Cerebellar cortex (tissue), 1 donor: ENCODE data around the gene NINJ1.
A peak's percentile ranks its signal among the peaks of the same experiment; 100 is the strongest.
"Not testable (repeated sequence)": the region's sequence is repeated elsewhere in the genome, so short reads cannot be mapped to it uniquely, and the experiment has no call there.

Experiments
- DNase-seq: peaks from one replicate; pipeline ENCODE4 v3.0.0-alpha.2; 2015; ENCODE audit warnings: low spot score

NINJ1 gene

DNA sequence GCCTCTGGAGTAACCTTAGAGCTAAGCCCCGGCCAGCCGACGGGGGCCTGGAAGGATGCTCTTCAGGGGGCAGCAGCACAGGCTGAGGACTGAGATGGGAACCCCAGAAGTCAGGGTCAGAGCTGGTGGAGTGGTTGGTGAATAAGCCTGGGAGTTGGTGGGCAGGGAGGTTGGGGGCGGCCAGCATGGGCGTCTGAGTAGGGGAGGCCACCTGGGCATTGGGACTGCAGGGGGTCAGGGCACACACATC is 14.4 kb downstream of the NINJ1 start:
- no peak for DNase-seq

DNA sequence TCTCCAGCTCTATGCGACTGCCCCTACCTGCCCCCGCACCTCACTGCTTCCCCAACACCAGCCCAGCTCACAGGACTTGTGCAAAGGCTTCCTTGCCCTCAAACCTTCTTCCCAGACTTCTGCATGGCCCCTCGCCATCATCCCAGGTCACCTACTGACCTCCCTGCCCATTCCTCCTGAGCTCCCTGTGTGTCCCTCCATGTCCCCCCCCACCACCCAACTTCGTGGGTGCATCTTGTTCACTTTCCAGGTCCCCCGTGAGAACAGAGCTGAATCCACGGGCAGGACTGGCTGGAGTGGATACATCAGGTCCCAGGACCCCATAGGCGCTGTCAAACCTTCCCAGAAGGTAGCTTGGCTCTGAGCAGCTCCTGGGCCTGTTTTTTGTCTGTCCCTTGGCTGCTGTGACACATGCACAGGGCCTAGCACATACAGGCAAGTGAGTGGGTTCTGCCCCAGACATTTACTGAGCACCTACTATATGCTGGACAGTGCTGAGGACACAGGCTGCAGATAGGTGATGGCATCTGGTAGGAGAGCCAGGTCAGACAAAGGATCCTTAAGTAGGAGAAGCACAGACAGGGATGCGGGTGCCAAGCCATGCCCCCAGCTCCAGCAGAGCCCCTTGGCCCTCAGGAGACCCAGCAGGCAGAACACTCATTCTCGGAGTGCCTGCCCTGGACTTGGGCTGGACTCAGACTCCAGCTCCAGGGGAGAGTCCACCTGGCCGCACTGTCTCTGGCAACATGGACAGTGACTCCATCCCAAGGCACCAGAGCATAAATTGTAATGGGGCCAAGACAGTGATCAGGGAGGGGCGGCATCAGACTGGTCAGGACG is 15.0 kb downstream of the NINJ1 start:
- DNase-seq = peak; percentile 43

DNA sequence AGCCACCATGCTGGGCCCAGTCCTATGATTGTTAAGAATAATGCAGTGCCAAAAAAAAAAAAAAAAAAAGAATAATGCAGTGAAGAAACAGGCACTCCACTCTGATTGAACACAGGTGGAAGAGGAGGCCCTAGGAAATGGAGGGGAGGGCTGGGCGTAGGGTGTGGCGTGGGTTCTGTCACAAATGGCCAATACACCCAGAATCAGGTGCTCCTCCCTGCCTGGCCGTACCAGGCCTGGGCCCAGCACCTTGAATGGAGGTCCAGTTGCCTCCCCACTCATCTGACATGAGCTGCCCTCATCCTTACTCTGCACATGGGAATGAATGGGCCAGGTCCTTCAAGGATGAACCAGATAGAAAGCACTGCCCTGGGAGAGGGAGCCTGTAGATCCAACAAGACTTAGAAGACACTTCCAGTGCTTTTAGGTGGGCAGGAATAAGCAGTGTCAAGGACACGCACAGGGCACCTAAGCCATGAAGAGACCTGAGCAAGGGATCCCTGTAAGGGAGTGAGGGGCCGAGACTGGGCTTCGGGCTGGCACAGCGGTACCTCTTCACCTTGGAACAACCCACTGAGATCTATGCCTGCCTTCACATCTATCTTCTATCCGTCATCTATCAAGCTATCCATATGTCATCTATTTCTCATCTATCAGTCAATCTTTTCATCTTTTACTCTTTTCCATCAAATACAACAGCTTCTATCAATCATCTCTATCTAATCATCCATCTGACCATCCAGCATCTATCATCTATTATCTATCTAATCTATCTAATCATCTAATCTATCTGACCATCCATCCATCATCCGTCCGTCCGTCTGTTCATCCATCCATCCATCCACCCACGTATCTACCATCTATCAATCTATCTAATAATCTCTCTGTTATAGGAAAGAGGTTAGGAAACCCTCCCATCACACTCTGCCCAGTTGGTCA is 15.9 kb downstream of the NINJ1 start:
- DNase-seq = no peak

DNA sequence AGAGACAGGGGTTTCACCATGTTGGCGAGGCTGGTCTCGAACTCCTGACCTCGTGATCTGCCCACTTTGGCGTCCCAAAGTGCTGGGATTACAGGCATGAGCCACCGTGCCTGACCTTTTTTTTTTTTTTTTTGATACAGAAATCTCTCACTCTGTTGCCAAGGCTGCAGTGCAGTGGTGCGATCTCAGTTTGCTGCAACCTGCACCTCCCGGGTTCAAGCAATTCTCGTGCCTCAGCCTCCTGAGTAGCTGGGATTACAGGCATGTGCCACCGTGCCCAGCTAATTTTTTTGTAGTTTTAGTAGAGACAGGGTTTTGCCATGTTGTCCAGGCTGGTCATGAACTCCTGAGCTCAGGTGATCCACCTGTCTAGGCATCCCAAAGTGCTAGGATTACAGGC is 16.5 kb downstream of the NINJ1 start:
- DNase-seq = not testable (repeated sequence)

DNA sequence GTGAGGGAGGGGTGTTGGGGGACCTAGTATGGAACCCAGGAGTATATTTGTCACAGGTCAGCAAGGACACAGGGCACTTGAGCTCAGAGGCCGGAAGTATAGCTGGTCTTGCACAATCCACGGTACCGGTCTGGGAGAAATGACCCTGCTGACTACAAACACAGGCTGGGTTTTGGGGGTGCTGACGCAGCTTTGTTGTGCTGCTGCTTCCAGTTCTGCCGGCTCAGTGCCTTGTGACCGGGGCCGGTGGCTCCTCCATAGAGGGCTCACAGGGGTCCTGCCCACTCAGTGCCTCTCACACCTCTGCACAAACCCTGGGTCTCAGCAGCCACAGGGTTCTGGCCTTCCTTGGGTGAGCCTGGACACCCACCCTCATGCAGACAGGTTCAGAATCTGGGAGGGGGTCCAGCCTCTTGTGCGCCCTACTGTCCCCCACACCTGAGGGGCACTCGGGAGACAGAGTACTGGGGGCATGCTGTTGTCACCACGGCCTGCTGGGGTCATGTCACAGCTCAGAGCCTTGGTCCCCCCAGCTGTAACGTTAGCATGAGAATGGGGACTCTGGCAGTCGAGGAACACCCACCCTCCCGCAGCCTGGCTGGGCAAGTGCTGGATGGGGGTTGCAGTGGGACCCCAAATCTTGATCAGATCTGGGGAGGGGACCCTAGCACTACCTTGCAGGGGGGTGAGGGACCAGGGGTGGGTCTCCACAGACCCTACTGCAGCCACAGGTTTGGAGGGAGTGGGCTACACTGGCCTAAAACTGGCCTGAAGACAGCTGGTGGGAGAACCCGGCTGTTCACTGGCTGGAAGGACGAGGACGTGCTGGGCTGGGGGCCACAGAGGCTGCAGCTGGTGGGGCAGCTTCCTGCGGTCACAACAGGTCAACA is 17.7 kb downstream of the NINJ1 start:
- no peak for DNase-seq

DNA sequence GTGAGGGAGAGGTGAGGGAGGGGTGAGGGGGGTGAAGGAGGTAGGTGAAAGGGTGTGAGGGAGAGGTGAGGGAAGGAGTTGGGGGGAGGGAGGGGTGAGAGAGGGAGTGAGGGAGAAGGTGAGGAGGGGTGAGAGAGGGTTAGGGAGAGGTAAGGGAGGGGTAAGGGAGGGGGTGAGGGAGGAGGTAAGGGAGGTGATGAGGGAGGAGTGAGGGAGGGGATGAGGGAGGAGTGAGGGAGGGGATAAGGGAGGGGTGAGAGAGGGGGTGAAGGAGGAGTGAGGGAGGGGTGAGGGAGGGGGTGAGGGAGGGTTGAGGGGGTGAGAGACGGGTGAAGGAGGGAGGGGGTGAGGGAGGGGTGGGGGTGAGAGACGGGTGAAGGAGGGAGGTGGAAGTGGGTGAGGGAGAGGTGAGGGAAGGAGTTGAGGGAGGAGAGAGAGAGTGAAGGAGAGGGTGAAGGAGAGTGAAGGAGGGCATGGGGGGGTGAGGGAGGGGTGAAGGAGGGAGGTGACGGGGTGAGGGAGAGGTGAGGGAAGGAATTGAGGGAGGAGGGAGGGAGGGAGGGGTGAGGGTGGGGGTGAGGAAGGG is 18.5 kb downstream of the NINJ1 start:
- DNase-seq = no peak

DNA sequence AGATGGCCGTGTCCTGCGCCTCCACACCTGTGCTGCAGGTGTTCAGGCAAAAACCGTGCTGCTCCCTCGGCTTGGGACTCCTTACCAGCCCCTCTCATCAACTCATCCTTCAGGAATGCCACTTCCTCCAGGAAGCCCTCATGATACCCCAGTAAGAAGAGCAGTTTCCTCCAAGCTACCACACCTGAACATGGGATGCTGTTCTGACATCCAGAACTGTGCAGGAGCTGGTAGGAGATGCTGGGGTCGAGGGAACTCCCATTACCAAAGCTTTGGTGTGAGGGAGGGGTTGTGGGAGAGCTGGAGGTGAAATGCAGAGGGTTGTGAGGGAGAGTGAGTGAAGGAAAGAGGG is 19.1 kb downstream of the NINJ1 start:
- DNase-seq = no peak

DNA sequence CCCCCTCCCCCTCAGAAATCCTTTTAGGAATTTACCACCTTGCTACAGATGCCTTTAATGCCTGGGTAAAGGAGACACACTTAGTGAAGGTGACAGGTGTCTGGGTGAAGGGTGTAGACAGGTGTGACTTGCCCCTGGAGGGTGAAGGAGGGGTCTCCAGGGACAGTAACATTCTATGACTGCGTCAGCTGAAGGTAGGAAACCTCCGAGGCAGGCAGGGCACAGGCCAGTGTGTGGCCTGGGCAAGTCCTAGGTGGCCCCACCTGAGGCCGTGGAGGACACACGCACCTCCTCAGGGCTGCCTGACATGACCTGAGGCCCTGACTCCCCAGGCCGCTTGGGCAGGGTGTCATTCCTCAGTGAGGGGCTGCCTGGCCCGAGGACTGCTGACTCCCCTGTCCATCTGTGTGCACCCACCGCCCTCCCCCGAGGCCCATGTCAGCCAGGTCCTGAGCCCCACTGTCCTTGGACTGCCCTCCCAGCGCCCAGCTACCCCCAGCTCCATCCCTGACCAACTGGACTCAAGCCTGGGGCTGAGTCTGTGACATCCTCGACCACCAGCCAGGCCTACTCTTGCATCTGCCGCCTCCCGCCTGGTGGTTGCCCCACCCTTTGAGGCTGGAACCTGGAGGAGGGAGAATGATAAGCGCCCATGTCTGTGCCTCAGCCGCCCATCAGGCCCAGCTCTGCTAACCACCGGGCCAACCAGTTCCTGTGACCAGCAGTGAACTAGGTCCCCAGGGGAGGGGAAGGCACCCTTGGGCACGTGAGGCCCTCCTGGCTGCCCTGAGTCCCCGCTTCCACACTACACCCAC is 19.7 kb downstream of the NINJ1 start:
- DNase-seq = no peak

DNA sequence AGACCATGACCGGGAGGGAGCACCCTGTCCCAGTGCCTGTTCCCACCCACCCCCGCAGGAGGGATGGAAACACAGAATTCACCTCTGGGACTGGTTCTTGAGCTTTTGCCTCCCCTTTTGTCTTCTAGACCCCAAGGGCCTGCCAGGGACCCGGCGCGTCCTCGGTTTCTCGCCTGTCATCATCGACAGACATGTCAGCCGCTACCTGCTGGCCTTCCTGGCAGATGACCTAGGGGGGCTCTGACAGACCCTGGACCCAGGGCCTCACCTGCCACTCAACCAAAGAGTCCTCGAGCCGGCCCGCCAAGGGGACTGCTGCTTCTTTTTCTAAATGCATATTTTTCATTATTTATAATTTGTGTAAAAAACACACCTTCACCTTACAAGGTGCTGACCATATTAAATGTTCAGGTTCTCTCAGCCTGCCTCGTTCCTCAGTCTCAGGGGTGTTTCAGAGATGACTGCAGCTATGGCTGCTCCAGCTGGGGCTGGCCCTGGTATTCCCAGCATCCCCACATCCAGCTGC is 21.1 kb downstream of the NINJ1 start:
- no peak for DNase-seq

DNA sequence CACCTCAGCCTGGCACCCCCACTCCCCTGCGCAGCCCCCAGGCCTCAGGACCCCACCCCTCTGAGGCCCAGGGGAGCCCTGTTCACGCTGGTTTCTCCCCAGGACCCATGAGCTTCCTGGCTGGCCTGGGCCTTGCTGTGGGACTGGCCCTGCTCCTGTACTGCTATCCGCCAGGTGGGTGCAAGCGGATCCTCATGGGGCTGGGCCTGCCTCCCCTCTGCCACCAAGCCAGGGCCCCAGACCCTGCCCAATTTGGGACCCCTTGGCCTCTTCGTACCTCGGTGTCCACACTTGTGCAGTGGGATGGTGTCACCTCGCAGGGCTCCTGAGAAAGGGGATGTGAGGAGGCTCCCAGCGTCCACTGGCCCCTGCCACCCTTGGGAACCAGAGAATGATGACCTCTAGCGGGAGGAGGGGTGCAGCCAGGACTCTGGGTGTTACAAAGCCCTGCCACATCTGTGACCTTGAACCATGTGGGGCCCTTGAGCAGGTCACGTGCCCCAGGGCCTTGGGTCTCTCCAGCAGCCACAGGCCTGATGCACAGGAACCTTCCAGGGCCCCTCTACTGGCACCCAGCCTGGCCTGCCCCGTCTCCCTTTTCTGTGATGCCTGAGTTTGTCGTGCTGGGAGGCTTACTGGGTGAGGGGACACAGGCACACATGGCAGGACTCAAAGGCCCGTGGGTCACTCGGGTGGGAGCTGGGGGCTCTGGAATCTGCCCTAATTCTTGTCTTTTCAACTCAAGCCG is 21.8 kb downstream of the NINJ1 start:
- no peak for DNase-seq

DNA sequence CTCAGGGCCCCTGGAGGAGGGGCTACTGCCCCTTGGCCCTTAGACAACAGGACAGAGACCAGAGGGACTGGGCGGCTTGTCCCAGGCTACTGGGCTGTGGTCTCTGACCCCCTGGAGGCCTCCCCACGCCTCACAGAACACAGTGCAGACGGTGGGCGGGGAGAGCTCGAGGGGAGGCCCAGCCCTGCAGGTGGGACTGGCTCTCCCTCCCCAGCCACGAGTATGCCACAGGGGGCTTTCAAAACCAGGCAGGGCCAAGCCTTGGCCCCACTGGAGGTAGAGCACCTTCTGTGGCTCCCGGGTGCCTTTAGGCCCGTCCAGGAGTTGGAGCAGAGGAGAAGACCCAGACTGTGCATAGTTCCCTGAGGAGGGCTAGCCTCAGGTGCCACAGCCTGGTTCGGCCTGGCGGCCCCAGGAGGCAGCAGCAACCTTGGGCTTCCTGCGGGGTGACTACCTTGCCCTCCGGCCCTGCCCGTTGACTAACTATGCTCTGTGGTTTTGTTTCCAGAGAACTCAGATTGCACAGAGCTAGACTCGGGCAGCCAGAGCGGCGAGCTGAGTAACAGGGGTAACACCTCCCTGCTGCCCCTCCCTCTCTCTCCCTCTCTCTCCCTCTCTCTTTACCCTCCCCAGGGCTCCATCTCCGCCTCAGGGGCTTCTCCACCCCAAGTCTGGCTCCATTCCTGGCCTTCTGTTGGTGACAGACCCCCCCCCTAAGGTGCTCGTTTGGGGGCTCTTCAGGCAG is 22.5 kb downstream of the NINJ1 start:
- DNase-seq = no peak

DNA sequence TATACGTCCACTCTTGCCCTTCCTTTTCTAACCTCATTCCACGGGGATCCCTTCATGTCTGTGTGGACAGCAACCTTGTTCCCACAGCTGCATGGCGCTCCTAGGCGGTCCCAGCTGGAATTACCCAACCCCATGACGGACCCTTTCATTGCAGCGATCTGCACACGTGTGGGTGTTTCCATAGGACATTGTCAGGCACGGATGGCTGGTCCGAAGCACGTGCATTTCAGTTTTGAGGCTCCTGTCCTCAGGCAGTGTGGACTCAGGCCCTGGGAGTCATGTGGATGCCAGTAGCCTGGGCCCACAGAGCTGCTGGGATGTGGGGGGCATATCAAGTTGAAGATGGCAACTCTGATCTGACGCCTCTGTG is 23.1 kb downstream of the NINJ1 start:
- no peak for DNase-seq

DNA sequence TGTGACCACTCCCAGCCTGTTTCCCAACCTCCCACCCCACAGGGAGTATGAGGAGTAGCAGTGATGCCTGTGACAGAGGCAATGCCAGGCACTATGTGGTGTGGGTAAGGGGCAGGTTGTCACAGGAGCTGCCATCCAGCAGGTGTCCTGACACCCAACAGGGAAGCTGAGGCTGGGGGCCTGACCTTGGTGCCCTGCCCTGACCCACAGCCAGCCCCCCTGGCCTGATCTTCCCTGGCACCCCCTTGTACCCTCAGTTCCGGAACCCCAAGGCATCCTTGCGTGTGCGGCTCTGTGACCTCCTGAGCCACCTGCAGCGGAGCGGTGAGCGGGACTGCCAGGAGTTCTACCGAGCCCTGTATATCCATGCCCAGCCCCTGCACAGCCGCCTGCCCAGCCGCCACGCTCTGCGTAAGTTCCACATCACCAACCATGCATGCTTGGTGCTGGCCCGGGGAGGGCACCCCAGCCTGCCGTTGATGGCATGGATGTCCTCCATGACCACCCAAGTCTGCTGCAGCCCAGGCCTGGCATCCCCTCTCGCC is 23.7 kb downstream of the NINJ1 start:
- no peak for DNase-seq

DNA sequence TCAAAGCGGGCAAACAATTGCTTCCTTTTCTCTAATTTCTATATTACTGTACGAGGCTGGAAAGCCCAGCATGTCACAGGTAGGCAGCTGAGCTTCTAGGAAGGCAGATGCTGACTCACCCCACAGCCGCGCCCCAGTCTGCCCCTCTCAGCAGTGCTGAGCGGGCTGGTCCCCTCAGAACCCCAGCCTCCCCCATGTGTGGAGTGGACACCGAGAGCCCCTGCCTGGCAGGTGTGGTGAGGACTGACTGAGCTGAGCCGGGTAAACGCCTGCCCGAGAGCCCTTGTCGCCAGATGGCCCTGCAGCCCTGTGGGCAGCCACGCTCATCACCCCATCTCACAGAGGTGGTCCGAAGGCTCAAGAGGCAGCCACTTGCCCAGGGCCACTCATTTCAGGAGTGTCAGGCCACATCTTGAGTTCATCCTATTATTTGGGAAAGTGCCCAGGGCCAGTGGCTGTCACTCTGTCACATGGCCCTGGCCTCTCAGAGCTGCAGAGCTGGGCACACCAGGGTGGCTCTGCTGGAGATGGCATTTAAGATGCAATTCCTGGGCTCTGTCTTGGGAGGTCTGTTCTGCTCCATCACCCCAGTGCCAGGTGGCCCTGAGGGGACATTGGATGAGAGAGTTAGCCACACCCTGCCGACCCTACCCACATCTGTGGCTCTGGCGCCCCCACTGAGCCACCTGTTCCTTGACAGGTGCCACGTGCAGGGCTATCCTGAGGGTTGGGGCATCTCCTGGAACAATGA is 25.6 kb downstream of the NINJ1 start:
- no peak for DNase-seq

DNA sequence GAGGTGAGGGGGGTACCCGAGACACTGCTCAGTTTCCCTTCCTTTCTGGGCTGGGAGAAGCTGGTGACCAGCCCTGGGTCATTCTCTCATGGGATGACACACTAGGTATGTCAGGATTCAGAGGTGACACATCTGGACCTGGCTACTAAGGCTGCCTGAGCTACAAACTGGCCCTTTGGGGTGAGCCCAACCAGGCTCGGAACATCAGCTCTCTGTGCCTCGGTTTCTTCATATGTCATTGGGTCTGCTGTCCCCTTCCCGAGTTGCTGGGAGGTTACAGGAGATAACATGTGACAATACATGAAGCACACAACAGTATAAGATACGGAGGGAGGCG is 26.3 kb downstream of the NINJ1 start:
- no peak for DNase-seq

DNA sequence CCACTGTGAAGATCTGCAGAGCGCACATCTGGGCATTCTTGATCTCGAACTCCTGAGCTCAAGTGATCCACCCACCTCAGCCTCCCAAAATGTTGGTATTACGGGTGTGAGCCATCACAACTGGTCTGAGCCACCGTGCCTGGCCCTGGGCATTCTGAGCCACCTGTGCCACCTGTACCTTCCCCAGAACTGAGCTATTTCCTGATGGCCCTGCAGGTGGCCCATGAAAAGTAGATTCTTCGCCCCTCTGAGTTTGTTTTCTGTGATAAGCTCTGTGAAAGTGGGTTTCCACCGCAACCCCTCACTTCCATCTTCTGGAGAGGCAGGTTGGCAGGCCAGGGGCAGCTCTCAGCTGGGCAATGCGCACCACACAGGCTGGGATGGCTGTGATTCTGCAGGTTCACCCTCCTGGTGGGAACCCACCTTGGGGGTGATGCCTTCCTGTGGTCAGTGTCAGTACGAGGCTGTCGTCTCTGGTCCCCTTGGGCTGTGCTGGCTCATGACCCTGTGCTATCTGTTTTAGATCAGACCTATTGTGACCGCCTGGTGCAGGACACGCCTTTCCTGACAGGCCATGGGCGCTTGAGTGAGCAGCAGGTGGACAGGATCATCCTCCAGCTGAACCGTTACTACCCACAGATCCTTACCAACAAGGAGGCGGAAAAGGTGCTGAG is 26.8 kb downstream of the NINJ1 start:
- DNase-seq = no peak

DNA sequence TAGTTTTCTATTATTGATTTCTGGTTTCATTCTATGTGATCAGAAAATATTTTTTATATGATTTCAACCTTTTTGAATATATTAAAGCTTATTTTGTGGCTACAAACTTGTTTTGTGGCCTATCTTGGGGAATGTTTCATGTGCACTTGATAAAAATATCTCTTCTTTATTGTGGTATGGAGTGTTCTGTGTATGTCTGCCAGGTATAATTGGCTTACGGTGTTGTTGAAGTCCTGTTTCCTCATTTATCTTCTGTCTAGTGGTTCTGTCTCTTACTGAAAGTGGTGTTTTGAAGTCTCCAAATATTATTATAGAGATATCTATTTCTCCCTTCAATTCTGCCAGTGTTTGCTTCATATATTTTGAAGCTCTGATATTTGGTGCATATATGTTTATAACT is 28.4 kb downstream of the NINJ1 start:
- DNase-seq = no peak

DNA sequence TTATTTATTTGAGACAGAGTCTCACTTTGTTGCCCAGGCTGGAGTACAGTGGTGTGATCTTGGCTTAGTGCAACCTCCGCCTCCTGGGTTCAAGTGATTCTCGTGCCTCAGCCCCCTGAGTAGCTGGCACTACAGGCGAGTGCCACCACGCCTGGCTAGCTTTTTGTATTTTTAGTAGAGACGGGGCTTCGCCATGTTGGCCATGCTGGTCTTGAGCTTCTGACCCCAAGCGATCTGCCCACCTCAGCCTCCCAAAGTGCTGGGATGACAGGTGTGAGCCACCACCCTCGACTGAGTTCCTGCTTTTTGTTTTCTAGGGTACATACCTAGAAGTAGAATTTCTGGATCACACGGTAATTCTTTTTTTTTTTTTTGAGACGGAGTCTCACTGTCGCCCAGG is 33.0 kb downstream of the NINJ1 start:
- not testable (repeated sequence) for DNase-seq
